Measurements from ENCODE around the gene LRRC15.

- TF ChIP-seq CTCF (IDR thresholded peaks at IDR 0.05; ENCODE audit: low read depth, low read length) (no peak), POLR2A (IDR thresholded peaks at IDR 0.05; ENCODE audit: extremely low read depth, insufficient read length) (no peak), MAX (IDR thresholded peaks at IDR 0.05; ENCODE audit: low read depth, low read length) (no peak), MYC (IDR thresholded peaks at IDR 0.05; ENCODE audit: low read depth, low read length) (no peak)
Observed at GRCh38 chr3:194389269-194389668, 19.7 kb upstream of the LRRC15 start.

All from NB4 (cell line).